Activated naive CD4-positive, alpha-beta T cell treated with anti-CD3 and anti-CD28 coated beads, Interleukin-2, amount 50 U/mL, for 16 hours (primary cell): ENCODE results near the gene FBXL17.

Experiments used
- DNase-seq: peaks from one replicate; pipeline ENCODE4 v3.0.0-alpha.2; 2020

The FBXL17 gene

GRCh38 chr5:107840592-107840991, 541.3 kb downstream of the FBXL17 start:
- no peak for DNase-seq

- DNase-seq: no peak
Measured at GRCh38 chr5:107840161-107840560, 541.7 kb downstream of the FBXL17 start.

- DNase-seq: no peak
Measured at GRCh38 chr5:107835096-107835495, 546.8 kb downstream of the FBXL17 start.

GRCh38 chr5:107832746-107833145, 549.2 kb downstream of the FBXL17 start:
- DNase-seq: no peak

DNA sequence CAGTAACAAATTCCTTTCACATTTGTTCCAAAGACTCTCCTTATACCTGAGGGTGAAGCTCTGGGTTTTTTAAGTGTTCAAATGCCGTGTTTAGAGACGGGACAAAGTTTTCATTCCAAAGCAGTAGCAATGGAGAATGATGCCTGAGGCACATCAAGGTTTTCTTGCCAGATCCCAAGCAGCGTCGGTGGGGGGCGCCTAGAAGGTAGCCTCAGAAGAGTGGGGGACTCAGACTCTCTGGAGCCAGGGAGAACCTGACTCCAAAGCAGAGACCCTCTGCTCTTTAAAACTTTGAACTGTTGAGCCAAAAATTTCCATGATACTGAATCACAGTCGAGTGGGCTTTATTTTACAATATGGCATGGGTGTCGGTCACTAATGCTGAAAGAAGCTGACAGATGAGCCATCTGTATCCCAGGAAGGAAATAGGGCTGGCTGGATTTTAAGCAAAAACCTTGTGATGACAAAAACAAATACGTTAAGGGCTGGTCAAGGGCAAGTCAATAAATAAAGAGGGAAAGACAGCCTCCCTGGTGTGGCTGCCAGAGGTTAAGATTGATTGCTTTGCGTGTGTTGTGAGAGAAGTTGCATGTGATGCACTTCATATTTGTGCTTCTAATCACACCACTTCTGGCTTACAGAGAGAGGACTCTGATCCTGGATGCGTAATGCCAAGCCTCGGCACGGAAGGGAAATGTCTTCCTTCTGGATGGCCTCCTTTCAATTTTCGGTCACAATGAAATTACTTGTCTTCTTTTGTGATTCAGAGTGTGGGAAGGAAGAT, 550.1 kb downstream of the FBXL17 start:
- DNase-seq: no peak

DNA sequence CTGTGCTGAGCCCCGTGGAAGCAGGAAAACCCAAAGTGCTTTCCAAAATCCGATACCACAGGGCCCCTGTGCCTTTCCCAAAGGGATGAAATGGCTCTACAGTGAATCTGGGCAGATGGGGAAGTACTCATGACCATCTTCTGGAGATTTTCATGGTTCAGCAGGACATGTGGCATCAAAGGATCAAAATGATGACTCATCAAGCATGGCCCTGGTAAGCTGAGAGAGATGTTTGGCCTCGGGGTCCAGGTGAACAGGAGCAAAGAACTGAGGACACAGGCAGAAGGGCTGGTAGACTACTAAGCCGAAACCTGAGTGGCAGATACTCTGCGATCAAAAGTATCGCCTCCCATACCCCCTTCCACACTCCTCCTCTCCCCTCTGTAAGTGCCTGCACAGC, 551.1 kb downstream of the FBXL17 start:
- no peak for DNase-seq

GRCh38 chr5:107826311-107827000, 555.4 kb downstream of the FBXL17 start:
- DNase-seq: no peak

DNA sequence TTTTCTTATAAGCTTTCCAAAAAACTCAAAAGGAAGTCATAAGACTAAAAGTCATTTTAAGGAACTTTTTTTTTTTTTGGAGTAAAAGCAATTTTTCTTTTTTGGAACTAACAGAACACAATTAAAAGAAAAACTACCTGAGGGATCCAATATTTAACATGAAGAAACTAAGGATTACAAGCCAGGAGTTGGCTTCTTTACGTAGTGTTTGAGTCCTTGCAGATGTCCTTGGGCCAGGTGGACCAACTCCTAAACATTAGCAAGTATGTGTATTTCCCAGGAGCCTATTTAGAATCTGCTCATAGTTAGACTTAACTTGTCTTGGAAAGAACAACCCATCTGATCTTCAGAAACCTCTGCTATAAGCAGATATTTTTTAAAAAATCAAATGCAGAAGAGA, 557.1 kb downstream of the FBXL17 start:
- no peak for DNase-seq

GRCh38 chr5:107821288-107821687, 560.6 kb downstream of the FBXL17 start:
- no peak for DNase-seq

DNA sequence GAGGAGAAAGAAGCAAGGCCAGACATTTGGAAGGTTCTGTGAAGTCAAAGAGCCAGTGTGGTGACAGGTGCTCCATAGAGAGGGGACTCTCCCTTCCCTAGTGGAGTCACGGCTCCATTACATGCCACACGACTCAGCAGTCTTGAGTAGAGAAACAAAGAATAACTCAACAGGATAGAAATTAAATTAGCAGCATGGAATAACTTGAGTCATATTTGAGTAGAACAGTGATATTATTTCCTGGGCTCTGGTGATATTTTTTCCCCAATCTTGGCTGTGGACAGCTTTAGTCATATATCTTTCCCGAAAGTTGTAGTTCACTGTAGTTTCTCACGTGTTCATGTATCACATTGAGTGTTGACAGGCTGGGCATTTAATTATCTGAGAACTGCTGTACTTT, 561.5 kb downstream of the FBXL17 start:
- no peak for DNase-seq

GRCh38 chr5:107817951-107818350, 563.9 kb downstream of the FBXL17 start:
- no peak for DNase-seq

GRCh38 chr5:107817436-107817835, 564.5 kb downstream of the FBXL17 start:
- no peak for DNase-seq

DNA sequence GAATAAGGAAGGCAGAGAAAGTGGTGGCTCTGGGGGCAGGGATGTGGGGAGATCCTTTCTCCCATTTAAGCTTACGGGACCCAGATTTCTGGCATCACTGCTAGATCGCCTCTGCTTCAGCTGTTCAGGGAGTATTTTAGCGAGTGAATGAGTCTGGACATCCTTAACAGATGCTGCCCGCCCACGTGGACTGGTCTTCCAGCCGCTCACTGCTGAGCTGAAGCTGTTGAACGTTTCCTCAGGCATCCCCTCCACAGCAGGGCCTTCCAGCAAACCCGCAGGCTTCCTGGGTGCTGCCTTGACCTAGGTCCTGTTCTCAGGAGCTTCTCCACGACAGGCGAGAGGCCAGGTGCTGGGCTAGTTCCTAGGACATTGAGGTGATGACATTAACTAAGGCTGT, 566.8 kb downstream of the FBXL17 start:
- DNase-seq: no peak

DNA sequence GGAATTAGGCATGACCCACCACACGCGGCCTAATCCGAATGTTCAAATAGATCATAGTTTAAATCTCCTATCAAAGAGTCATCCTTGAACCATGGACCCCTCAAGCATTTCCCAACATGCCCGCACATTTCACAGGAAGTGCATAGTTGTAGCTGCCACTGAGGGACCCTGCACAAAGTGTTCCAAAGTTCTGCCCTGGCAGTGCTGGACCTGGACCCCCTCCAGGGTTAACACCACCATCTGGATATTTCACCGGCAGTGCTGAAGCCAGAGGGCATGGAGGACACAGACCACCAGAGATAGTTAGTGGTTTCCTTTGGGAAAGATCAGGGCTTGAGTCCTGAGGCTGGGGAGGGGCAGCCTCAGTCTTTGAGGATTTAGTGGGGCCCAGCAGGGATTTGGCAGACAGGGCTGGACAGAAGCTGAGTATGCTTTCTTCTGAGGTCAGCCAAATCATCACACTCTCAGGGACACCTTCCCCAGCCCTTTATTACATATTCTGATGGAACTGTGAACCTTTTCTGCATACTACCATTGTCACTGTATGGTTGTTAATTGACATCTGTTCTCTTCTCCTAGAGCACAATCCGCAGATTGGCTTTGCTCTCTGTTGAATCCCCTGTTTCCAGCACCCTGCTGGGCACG, 567.6 kb downstream of the FBXL17 start:
- DNase-seq: no peak

- no peak for DNase-seq
Measured at GRCh38 chr5:107813559-107813958, 568.3 kb downstream of the FBXL17 start.

GRCh38 chr5:107812570-107813141, 569.2 kb downstream of the FBXL17 start:
- no peak for DNase-seq

DNA sequence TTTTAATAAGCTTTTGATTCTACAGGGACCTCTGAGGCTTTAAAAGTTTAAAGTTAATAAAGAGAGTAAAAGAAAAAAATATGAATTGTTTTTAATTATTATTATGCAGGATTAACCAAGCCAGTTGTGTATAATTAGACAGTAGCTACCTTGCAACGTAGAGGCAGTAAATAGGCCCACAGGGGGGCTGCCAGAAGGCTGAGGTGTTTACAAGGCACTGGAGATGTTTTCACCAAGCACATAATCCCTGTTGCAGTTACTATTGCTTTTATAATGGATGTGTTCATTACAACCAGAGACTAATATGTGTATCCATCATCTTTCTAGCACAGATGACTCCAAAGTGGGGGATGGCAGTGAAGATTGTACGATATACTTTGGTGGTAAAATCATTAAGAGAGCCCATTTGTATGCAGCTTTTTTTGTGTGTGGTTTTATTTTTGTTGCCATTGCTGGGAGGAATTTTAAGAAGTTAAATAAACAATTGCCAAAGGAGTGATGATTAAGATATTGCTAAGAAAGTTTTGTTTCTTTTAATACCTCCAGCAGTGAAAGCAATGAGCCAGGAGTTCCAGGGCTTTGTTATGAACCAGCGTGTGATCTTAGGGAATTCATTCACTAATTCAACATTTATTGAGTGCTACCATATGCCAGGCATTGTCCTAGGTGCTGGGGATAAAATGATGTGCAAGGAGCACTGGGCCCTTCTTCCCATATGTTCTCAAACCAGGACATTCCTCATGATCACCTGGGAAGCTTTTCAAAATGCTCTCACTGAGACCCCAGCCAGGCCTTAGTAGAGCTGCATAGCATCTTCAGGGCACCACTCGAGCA, 572.5 kb downstream of the FBXL17 start:
- DNase-seq: no peak
